Keratinocyte (primary cell): ENCODE results near the gene TMEM167A.

ENCODE experiments used
- EZH2 ChIP-seq: IDR thresholded peaks from one replicate; pipeline ENCODE4 v1.6.1; 2012; ENCODE audit warnings: inconsistent platforms, mild to moderate bottlenecking, low read length, moderate library complexity
- TF ChIP-seq, protein P1 (sequence below), 3 experiments: IDR thresholded peaks in 1 of 3; conservative IDR thresholded peaks in 1 of 3; optimal IDR thresholded peaks in 1 of 3; 2 replicates in 2 of 3; 3 replicates in 1 of 3; pipeline versions ENCODE3 to v1.5.1; 2011; ENCODE audit warnings: low read length in 3 of 3, mild to moderate bottlenecking in 3 of 3, moderate library complexity in 2 of 3, control low read depth in 1 of 3, inconsistent platforms in 1 of 3; ENCODE audit not compliant: insufficient read depth in 2 of 3; ENCODE audit errors: extremely low read depth in 1 of 3

DNA sequence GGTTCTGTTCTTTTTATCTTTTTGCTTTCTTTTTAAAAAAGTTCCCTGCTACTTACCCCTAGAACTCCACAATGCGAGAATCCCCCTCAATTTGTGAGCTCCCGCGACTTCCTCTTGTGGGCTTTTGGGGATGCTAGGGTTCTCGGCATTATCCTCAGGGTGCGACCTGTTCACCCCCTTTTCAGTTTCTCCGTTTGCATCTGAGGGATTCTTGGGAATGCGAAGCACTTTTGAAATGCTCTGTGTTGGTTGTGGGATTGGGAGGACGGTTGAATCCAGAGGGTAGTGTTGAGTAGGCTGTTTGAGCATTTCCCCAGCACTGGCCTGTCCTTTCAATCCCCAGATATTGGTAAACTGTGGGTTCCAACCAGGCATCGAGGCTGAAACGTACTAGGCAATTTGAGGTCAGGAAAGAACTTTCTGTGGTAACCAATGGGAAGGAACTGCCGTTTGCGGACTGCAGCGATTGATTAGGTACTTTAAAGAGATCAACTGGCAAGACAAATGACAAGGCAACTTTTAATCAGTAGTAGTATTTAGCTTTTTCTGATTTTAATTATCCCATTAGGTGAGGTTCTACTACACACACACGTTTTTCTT is 568 bp upstream of the TMEM167A start:
- TF ChIP-seq, protein P1, sequence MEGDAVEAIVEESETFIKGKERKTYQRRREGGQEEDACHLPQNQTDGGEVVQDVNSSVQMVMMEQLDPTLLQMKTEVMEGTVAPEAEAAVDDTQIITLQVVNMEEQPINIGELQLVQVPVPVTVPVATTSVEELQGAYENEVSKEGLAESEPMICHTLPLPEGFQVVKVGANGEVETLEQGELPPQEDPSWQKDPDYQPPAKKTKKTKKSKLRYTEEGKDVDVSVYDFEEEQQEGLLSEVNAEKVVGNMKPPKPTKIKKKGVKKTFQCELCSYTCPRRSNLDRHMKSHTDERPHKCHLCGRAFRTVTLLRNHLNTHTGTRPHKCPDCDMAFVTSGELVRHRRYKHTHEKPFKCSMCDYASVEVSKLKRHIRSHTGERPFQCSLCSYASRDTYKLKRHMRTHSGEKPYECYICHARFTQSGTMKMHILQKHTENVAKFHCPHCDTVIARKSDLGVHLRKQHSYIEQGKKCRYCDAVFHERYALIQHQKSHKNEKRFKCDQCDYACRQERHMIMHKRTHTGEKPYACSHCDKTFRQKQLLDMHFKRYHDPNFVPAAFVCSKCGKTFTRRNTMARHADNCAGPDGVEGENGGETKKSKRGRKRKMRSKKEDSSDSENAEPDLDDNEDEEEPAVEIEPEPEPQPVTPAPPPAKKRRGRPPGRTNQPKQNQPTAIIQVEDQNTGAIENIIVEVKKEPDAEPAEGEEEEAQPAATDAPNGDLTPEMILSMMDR (optimal IDR thresholded peaks at IDR 0.05 in 1 of 3, IDR thresholded peaks at IDR 0.05 in 1 of 3, conservative IDR thresholded peaks at IDR 0.05 in 1 of 3; ENCODE audit: extremely low read depth in 1 of 3, insufficient read depth in 2 of 3, low read length in 3 of 3) = no peak
- no peak for TF ChIP-seq EZH2
